Hematopoietic multipotent progenitor cell treated with erythropoietin and hydrocortisone succinate and interleukin-3 and kit ligand, for 8 days (in vitro differentiated cells): ENCODE data around the gene FAM234B.
"Not testable (repeated sequence)": the region's sequence is repeated elsewhere in the genome, so short reads cannot be mapped to it uniquely, and the experiment has no call there.

Source experiments
- DNase-seq: peaks from one replicate; pipeline ENCODE4 v3.0.0-alpha.2; 2015

The FAM234B gene

DNA sequence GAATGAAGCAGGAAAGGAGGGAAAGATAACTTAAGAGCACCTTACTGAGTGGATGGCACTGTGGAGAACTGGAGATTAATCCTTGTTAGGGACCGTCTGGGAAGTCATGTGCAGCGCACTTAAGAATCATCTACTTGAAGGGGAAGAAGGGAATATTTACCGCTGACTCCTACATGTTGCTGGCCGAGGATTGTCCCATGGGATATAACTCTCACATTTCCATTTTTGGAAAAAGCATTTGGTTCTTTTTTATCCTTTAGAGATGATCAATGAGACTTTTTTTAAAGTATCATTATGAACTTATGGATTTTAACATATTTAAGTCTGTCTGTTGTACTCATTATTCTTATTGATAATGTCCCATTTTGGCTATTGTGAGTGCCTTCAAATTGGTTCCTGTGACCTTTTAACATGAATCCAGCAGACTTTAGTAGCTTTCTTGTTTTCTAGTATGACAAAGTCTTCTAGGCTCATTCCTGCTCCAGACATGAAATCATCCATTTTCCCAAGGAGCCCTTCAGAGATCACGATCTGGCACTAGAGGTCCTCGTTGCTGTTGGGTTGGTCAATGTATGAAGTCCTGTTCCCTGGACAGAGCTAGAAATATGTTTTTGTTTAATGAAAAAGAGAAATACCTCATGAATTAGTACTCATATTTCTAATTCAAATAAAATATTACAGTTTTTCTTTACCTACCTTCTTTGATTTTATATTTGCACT lies 20.2 kb upstream of the FAM234B start:
- DNase-seq: no peak

DNA sequence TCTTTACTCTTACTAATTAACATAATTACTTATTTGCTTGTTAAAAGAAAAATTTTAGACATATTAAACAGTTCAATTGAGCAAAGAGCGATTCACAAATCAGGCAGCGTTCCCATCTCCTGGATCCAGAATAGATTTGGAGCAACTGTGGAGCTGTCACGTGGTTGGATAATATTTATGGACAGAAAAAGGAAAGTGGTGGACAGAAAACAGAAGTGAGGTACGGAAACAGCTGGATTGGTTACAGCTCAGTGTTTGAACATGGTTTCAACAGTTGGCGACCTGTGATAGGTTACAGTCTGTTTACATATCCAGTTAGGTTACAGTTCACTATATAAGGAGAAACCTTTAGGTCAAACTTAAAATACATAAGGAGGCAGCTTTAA lies 19.7 kb upstream of the FAM234B start:
- no peak for DNase-seq

DNA sequence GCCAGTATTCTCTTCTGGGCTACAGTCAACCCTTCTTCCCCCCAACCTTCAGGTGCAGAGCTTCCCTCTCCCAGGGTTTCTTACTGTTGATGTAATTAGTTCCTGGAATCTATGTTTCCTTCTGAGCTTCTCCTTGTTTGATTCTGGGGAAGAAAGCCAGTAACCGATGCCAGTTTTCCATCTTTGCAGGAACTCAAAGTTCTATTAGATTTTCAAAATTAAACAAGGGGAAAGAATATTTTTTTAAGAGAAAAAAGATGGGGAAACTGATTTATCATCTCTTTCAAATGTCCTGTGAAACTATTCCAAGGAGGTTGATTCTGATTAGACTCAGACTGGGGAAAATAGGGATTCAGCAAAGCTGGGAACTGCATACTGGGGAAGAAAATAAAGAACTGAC lies 17.9 kb upstream of the FAM234B start:
- no peak for DNase-seq

DNA sequence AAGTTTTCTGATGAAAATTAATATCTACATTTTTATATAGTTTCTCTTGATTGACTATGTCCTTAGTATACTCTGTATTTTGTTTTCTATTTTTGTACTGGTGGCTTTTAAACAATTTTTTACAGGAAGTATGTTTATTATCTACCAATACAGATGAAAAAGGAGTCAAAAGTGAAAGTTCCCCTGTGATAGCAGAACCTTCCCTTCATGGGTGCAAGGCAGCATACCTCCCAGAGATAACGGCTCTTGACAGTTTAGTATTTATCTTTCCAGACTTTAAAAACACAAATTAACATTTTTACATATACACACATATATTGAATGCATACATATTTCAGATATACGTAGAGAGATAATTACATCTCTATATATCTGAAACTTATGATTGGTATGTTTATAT lies 17.1 kb upstream of the FAM234B start:
- DNase-seq: peak; percentile 86

DNA sequence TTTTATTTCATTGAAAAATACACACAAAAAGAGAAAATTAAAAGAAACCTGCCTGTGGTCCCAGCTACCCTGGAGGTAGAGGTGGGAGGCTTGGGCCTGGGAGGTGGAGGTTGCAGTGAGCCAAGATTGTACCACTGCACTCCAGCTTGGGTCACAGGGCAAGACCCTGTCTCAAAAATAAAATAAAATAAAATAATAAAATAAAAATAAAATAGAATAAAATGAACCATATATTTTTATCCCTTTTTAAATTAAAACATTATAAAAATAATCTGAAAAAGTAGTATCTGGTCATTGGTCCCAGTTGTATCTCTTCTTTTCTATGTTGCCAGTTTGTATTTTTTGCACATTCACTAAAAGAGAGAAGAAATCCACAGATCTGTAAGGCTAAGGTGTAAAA lies 16.7 kb upstream of the FAM234B start:
- no peak for DNase-seq

DNA sequence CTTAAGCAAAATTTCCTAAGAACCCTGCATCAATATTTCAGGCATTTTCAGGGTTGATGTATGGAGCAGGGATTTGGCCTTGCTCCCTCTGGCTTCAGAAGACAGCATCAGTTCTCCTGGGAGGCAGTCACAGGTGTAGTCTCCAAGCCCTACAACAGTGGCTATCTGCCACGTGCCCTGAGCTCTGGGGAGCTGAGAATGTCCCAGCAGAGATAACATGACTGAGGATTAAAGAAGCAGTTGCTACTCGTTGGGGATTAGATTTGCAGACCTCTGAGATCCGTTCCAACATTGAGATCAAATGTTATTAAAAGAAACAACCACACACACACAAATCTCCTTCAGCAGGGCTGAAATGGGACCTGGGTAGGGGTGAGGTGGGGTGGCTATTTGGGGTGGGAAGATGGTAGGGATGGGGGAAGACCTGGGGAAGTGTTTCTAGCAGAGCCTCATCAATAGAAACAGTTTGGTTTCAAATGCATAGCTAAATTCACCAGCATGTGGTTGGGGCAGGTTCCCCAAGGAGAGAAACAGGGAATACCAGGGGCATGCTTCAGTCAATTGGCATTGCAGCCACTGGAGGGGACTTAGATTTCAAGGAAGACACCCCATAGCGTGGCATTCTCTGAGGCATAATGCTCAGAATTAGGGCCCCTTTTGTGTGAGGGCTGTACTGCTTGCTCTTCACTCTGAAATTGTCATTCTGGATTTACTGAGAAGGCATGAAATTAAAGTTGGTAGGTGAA lies 15.2 kb upstream of the FAM234B start:
- peak; percentile 36 for DNase-seq

DNA sequence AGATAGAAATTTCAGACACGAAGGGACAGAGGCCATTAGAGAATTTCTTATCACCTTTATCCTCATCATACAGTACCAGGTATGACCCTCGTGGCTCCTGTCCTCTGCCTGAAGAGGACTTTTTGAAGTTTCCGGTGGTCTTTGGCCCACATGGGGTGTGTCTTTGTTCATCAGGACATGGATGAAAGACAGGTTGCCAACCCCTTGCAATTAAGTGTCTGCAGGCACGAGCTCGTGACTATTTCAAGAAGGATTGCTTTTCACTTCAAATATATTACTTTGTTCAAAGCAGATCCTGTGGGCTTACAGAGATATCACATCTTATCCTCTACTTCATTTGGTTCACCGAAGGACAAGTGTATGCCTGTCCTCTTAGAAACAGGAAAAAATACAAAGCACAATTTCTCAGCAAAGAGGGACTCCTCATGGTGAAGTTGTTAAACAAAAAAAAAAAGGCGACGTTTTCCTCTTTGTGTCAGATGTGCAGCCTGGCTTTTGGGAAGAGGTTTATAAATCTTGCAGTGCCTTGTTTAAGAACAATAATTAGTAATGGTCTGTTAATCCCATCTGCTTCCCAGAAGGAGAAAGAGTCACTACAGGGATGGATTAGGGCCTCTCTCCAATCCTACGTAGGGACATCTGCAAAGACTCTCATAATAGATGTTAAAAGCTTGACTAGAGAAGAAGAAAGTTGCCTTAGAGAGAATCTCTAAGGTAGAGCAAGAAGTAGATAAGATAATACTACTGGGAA lies 13.5 kb upstream of the FAM234B start:
- no peak for DNase-seq

DNA sequence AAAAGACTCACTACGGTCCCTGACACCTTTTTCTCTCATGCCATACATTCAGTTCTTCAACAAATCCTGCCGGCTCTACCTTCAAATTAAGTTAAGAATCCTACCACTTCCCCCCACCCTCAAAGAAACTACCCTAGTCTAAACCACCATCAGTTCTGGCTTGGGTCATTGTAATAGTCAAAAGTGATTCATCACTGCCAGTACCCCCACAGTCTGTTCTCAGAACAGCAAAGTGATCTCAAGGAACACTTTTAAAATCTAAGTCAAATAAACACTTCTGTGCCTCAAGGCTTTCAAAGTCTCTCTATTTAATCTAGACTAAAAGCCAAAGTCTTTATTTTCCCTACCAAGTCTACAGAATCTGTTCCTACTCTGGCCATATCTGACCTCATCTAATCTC lies 12.0 kb upstream of the FAM234B start:
- DNase-seq: no peak

DNA sequence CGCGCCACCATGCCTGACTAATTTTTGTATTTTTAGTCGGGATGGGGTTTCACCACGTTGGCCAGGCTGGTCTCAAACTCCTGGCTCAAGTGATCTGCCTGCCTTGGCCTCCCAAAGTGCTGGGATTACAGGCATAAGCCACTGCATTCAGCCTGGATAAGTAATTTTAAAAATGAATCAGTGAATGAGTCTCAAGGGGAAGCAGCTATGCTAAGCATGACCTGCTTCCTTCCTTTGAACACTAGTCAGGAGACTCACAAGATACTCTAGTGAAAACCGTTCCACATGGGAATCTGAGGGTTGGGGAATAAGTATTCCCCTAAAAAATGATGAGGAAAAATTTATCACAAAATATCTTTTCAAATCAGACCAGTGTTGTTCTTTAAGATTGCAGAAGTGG lies 10.7 kb upstream of the FAM234B start:
- DNase-seq: no peak

DNA sequence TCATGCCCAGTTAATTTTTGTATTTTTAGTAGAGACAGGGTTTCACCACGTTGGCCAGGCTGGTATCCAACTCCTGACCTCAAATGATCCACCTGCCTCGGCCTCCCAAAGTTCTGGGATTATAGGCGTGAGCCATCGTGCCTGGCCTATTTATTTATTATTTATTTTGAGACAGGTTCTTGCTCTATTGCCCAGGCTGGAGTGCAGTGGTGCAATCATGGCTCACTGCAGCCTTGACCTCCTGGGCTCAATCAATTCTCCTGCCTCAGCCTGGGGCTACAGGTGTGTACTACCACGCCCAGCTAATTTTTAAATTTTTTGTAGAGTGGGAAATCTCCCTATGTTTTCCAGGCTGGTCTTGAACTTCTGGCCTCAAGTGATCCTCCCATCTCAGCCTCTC lies 8.8 kb upstream of the FAM234B start:
- DNase-seq: not testable (repeated sequence)

DNA sequence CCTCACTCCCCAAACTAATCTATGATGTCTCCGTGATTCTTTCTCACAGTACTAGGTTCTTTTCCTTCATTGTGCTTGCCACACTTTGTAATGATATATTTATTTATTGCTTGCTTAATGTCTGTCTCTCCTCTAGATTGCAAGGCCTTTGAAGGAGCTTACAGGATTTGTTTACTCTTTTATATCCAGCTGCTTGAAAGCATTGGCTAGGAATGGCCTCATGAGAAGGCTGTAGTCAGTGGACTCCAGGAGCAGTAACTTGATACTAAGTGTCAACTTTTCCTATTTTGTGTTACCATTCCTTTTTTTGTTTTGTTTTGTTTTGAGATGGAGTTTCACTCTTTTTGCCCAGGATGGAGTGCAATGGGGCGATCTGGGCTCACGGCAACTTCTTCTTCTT lies 7.3 kb upstream of the FAM234B start:
- DNase-seq: no peak

DNA sequence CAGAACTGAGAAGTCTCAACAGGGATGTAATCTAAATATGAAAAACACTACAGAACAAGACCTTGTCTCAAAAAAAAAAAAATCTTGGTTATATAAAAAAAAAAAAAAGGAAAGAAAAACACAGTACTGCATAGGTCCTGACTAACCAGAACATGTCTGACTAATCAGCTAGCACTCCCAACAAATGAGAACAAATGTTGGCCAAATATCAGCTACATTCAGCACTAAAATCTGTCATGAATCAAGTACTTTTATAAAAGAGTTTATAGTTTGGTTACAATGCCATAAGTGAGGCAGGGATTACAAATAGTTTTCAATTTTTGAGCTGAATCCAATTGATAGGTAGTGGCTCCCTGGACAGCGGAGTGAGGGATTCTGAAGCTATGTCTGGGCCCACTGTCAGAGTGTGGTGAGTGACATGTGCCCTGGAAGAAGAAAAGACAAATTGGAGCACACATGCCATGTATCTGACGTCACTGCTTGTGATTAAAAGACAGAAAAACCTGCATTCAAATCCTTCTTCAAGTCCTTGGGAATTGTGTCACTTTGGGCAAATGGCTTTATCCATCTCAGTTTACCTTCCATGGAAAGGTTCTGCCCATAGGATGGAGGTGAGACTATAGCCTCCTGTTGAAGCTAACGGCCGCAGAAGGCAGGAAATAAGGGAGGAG lies 5.6 kb upstream of the FAM234B start:
- DNase-seq: no peak

DNA sequence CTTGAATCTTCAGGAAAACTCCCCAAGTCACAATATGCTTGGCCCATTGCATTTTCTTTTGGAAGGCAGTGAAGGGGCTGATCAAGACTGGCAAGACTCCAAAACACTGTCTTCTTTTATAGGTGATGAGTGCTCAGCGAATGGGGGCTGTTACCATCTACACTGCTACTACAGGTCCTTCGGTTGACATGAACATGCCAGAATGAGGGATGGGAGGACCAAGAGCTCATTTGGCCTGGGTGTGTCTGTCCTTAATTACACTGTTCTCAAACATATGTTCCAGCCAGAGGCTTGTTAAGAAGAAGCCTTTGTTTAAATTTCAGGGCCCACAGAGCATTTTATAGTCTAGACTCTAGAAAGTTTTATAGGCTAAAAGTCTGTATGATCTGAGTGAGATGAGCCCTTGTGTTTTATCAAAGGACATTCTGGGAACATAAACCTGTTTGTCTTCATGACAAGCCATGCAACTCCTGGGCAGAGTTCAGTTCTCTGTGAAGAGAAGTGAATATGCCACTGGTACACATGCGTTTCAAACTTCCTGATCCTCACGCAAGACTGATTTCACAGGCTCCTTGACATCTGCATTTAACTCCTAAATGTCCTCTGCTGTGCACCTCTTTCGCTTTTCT lies 4.7 kb upstream of the FAM234B start:
- DNase-seq: no peak

DNA sequence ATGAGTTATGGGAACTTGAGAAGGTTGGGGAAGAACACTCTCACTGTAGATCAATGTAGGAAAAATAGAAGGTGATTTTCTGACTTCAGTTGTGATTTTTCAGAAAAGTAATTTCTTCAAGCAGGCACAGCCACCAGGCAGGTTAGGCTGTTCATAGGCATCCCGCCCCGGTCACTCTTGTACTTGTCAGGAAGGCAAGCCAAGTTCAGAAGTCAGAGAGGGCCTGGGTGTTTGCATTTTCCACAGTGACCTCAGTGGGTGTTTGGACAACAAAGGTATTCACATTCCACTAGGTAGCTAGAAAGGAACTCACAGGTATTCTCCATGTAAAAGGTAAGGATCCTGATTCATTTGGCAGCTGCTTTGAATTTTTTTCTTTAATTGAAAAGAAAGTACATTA lies 3.0 kb upstream of the FAM234B start:
- no peak for DNase-seq

DNA sequence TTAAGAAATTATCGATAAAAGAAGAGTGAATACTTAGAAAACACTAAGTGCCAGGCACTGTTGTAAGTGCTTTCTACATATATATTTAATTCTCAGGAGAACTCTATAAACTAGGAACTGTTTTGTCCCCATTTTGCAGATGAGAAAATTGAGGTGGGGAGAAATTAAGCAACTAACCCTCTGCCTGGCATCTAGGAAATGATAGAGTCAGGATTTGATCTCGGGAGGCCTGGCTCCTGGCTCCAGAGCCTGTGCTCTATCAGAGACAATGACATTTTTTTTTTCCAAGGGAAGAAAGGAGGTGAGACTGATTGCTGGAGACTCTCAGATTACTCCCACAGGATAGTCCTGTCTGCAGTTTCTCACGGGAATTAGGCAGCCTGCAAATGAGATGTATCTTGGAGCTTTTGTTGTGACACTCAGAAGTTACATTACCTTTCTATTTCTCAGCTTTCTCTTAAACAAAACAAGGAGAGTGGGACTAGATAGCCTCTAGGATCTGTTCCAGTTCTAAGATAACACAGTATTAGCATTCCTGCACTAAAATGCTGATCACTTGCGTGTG lies 1.4 kb upstream of the FAM234B start:
- no peak for DNase-seq

DNA sequence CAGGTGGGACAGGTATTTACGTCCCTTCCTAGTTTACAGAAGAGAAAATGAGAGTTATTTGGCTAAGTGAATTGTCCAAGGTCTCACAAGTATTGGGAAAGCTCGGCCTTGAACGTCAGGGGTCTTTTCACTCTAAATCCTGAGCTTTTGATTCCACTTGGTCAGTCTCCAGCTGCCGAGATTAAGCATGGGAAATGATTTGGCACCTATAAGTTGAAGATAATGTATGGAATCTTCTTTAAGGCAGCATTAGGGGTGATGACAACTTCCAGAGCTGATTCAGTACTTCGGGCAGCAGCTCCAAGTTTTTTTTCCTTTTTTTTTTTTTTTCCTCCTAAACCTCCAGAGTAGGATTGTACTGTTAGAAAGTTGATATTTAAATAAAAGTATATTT lies 722 bp downstream of the FAM234B start:
- DNase-seq: no peak

DNA sequence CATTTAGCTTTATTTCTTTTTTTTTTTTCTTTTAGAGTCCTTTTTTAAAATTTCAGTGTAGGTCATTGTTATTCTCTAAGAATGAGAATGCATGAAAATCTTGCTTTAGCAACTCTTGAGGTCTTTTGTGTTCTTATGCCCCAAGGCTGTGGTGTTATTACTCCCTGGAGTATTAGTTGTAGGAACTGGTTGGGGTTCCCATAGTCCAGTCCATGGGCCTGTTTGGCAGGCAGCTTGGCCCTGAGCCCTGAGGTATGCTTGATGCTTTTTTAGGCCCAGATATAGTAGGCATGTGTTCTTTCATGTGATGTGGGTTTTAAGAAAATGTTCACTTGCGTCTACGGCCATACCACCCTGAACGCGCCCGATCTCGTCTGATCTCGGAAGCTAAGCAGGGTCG lies 1.6 kb downstream of the FAM234B start:
- DNase-seq: no peak

DNA sequence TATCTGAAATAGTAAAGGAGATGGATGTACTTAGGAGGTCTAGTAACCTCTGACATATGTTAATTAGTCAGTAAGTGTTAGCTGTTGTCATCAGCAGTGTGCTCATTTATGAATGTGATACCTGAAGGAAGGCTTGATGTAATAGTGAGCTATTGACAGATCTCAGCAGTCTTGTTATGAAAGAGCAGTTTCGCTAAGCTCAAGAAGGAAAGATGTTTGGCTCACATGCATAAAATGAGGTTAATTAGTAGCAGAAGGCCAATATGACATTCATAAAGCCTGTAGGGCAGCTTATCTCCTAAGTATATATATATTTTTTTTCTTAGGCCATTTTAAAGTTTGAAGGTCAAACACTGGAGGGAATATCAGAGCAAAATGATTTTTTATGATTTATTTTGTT lies 2.8 kb downstream of the FAM234B start:
- no peak for DNase-seq

DNA sequence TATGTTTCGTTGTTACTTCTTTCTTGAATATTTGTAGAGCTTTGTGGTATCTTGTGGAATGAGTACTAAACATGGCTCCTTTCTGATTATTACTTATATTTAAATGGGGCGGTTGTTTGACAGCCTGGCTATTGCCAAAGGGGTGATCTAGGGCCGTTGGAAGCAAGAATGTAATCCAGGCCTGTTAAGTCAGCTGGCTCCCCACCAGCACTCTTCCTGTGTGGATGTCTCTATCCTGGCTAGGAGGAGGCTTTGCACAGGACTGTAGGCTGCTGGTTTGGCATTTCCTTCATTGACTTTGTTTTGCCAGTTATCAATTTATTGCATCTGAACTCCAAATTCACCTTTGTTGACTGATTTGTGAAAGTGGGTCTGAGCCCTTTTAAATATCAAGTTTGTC lies 5.6 kb downstream of the FAM234B start:
- no peak for DNase-seq

DNA sequence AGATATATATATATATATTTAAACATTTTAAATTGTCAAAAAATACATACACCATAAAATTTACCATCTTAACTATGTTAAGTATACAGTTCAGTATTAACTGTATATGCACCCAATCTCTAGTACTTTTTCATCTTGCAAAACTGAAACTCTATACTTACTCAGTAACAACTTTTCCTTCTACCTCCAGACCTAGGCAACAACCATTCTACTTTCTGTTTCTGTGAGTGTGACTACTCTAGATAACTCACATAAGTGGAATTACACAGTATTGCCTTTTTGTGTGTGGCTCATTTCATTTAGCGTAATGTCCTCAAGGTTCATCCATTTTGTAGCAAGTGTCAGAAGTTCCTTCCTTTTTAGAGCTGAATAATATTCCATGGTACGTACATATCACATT lies 8.2 kb downstream of the FAM234B start:
- no peak for DNase-seq

DNA sequence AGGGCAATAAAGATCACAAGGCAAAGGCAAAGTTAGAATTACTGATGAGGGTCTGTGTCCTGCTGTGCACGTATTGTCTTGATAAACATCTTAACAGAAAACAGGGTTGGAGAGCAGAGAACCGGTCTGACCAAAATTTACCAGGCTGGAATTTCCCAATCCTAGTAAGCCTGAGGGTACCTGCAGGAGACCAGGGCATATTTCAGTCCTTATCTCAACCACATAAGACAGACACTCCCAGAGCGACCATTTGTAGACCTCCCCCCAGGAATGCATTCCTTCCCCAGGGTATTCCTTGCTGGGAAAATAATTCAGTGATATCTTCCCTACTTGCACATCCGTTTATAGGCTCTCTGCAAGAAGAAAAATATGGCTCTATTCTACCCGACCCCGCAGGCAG lies 9.4 kb downstream of the FAM234B start:
- not testable (repeated sequence) for DNase-seq

DNA sequence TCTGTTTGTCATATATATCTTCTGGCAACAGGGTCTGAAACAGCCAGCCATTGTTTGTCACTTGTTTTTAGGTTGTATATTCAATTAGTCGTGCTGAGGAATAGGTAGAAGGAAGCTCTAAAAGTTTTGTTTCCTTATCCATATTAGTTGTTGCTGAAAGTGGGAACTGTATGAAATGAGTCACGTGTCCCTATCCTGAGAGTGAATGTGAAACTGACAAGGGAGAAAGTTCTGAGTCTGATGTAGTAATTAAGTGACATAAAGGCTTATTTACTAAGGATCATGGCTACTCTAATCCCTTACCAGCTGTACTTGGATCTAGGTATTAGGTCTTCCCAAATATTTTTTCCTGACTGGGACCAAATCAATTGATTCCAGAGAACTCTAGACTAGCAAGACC lies 16.4 kb downstream of the FAM234B start:
- DNase-seq: no peak

DNA sequence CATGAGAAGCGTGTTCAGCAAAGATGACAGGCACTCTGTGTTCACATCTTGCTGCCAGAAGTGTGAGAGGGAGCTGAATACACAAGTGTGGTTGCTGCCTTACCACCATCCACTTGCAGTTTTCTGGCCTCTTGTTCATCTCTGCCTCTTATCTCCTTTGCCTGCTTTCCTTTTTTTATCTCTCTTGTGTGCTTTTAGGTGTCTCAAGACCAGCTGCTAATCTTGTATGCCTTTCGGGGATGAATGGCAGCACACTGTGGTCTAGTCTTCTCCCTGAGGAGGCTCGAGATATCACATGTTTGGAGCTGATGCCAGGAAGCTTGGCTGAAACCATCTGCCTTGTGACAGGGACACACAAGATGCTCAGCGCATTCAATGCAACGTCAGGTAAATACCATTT lies 17.2 kb downstream of the FAM234B start:
- peak; percentile 99 for DNase-seq
